ENCODE results near the gene IMPDH1. TPM values are rescaled to one million over a fixed set of nuclear protein-coding genes. Genes with fewer than 3 reads are reported as not detected.
A peak's percentile ranks its signal among the peaks of the same experiment; 100 is the strongest.

The IMPDH1 gene
- total RNA-seq, 2 donors from 2014 or later = 48.1 to 59.7 TPM

GRCh38 chr7:128425850-128426249, 16.1 kb upstream of the IMPDH1 start:
- no peak for ATAC-seq (ENCODE audit: insufficient number of reproducible peaks, low FRiP score, low read depth)
- Histone ChIP-seq H3K36me3 (no peaks in the 10 kb centered on the region), H3K4me1 (ENCODE audit: control insufficient read depth in 1 of 2, low read depth in 2 of 2) (no peaks in the 10 kb centered on the region), H3K27ac (no peak overlapping the region), H3K27me3 (replicated peaks; ENCODE audit: insufficient read depth) (no peaks in the 10 kb centered on the region), H3K4me3 (no peak overlapping the region), H3K9me3 (no peaks in the 10 kb centered on the region)
- no peak for DNase-seq (ENCODE audit: low spot score)
- peak; percentile 86 for TF ChIP-seq CTCF (IDR thresholded peaks at IDR 0.05)

DNA sequence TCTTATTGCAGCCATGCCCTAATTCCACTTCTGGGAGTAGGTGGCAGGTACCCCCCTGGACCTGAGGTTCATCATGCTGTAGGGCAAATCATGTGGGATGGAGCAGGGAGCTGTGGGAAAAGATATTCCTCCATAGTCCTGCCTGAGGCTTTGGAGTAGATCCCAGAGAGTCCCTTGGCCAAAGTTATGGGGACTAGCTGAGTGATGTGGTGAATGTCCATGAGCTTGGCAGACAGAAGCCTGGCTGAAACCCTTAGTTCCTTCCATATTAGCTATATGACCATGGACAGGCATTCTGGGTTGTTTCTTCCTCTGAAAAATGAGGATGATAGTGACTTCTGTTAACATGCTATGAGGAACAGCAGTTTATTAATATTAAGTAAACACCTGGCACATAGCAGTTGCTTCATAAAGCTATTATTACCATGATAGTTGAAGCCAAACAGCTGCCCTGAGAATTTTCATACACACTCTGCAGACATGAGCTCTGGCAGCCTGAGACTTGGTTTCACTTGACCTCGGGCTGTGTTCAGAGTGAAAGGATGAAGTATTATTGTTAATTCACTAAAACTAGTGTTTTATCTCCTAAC, 15.0 kb upstream of the IMPDH1 start:
- H3K36me3 ChIP-seq = no peaks in the 10 kb centered on the region
- ATAC-seq (ENCODE audit: insufficient number of reproducible peaks, low FRiP score, low read depth) (no peak), DNase-seq (ENCODE audit: low spot score) (no peak)
- no peaks in the 10 kb centered on the region for H3K9me3 ChIP-seq
- no peaks in the 10 kb centered on the region for H3K4me1 ChIP-seq (ENCODE audit: control insufficient read depth in 1 of 2, low read depth in 2 of 2)
- no peak overlapping the region for H3K4me3 ChIP-seq
- H3K27ac ChIP-seq = no peak overlapping the region
- no peaks in the 10 kb centered on the region for H3K27me3 ChIP-seq (replicated peaks; ENCODE audit: insufficient read depth)
- TF ChIP-seq CTCF (IDR thresholded peaks at IDR 0.05) = no peak

GRCh38 chr7:128422842-128423241, 13.1 kb upstream of the IMPDH1 start:
- TF ChIP-seq CTCF (IDR thresholded peaks at IDR 0.05) = no peak
- H3K9me3 ChIP-seq = no peaks in the 10 kb centered on the region
- ATAC-seq (ENCODE audit: insufficient number of reproducible peaks, low FRiP score, low read depth) (no peak), DNase-seq (ENCODE audit: low spot score) (no peak)
- H3K36me3 ChIP-seq = no peaks in the 10 kb centered on the region
- H3K4me3 ChIP-seq = no peak overlapping the region
- no peak overlapping the region for H3K27ac ChIP-seq
- no peaks in the 10 kb centered on the region for H3K27me3 ChIP-seq (replicated peaks; ENCODE audit: insufficient read depth)
- H3K4me1 ChIP-seq (ENCODE audit: control insufficient read depth in 1 of 2, low read depth in 2 of 2) = no peaks in the 10 kb centered on the region

DNA sequence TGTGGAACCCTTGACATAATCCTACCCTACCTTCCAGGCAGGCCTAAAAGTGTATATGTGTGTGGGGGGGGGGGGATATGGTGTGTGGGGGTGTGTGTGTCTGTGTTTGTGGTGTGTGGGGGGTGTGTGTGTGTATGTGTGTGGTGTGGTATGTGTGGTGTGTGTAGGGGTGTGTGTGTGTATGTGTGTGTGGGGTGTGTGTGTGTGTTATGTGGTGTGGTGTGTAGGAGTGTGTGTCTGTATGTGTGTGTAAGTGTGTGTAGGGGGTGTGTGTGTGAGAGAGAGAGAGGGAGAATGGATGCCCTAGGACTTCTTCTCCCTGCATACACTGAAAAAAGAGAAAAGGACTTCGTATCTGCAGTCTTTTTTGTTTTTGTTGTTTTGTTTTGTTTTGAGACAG, 12.3 kb upstream of the IMPDH1 start:
- ATAC-seq (ENCODE audit: insufficient number of reproducible peaks, low FRiP score, low read depth) = no peak
- Histone ChIP-seq H3K27me3 (replicated peaks; ENCODE audit: insufficient read depth) (no peaks in the 10 kb centered on the region), H3K36me3 (no peaks in the 10 kb centered on the region)

DNA sequence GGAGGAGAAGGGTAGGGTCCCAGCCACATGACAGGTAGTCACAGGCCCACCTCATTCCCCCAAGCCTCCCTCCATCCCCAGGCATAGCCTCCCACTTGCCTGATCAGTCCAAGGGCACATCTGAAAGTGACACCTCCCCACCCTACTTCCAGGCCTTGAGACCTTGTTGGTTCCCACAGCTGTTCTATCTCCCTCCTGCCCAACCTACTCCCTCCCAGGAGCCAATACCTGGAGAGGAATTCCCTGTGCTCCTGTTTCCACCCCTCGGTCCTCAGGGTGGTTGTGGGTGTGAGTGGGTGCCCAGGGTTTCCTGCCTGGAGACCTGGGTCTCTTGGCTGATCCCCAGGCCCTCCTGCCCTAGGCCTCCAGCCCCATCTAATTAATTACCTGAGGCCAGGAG, 11.6 kb upstream of the IMPDH1 start:
- ATAC-seq (ENCODE audit: insufficient number of reproducible peaks, low FRiP score, low read depth) (no peak), DNase-seq (ENCODE audit: low spot score) (no peak)
- Histone ChIP-seq H3K36me3 (no peaks in the 10 kb centered on the region), H3K27me3 (replicated peaks; ENCODE audit: insufficient read depth) (no peaks in the 10 kb centered on the region), H3K4me1 (ENCODE audit: control insufficient read depth in 1 of 2, low read depth in 2 of 2) (no peaks in the 10 kb centered on the region), H3K9me3 (no peaks in the 10 kb centered on the region), H3K27ac (no peak overlapping the region), H3K4me3 (no peak overlapping the region)
- no peak for TF ChIP-seq CTCF (IDR thresholded peaks at IDR 0.05)

More for the DNA sequence above, 12.3 kb upstream of the IMPDH1 start:
- Histone ChIP-seq H3K27ac (no peak overlapping the region), H3K4me3 (no peak overlapping the region), H3K4me1 (ENCODE audit: control insufficient read depth in 1 of 2, low read depth in 2 of 2) (no peaks in the 10 kb centered on the region), H3K9me3 (no peaks in the 10 kb centered on the region)
- no peak for DNase-seq (ENCODE audit: low spot score)
- TF ChIP-seq CTCF (IDR thresholded peaks at IDR 0.05) = no peak

All from thoracic aorta (tissue), 2 donors.